Measurements from ENCODE around the gene CACNB4.
"Not testable (repeated sequence)": the region's sequence is repeated elsewhere in the genome, so short reads cannot be mapped to it uniquely, and the experiment has no call there.

The CACNB4 gene

GRCh38 chr2:151942540-151943205 is 156.2 kb downstream of the CACNB4 start:
- not testable (repeated sequence) for H3K4me1 ChIP-seq (ENCODE audit: control insufficient read depth, insufficient read depth, low read depth, low read length); H3K27ac ChIP-seq (ENCODE audit: low read length, poor library complexity, severe bottlenecking); H2BK12ac ChIP-seq (ENCODE audit: low read length in 2 of 2); H3K18ac ChIP-seq (ENCODE audit: low read depth in 1 of 2, low read length in 2 of 2); H3K36me3 ChIP-seq (ENCODE audit: control insufficient read depth in 1 of 2, insufficient read depth in 2 of 2, low read depth in 1 of 2, low read length in 2 of 2); H4K91ac ChIP-seq (ENCODE audit: low read length); H3K4me2 ChIP-seq (ENCODE audit: low read length, poor library complexity, severe bottlenecking); DNase-seq; H3K27me3 ChIP-seq (ENCODE audit: control insufficient read depth in 1 of 2, insufficient read depth in 1 of 2, low read length in 2 of 2); H3K4me3 ChIP-seq (ENCODE audit: insufficient read depth in 1 of 2, low read depth in 1 of 2, low read length in 2 of 2); H3K4ac ChIP-seq (ENCODE audit: low read depth in 1 of 2, low read length in 2 of 2); H2BK120ac ChIP-seq (ENCODE audit: low read depth, low read length); H3K23ac ChIP-seq (ENCODE audit: low read length in 2 of 2); H2AK5ac ChIP-seq (ENCODE audit: low read length, severe bottlenecking); H2BK5ac ChIP-seq (ENCODE audit: low read depth, low read length, poor library complexity, severe bottlenecking); H3K14ac ChIP-seq (ENCODE audit: low read length in 2 of 2); H3K9ac ChIP-seq (ENCODE audit: low read length); H3K9me3 ChIP-seq (ENCODE audit: control insufficient read depth, low read length); H3K79me1 ChIP-seq (replicated peaks; ENCODE audit: low read length, poor library complexity, severe bottlenecking); H4K8ac ChIP-seq (ENCODE audit: low read length); H2BK15ac ChIP-seq (ENCODE audit: low read depth, poor library complexity, severe bottlenecking); H2AFZ ChIP-seq (ENCODE audit: low read depth, low read length)
- 96% methylated on average over 6 of the region's 10 CpGs for WGBS

- Histone ChIP-seq H4K8ac (ENCODE audit: low read length) (no peak overlapping the region), H3K27ac (ENCODE audit: low read length, poor library complexity, severe bottlenecking) (no peak overlapping the region)
Observed at GRCh38 chr2:151937966-151938365, 160.9 kb downstream of the CACNB4 start.

GRCh38 chr2:151936626-151937025 is 162.2 kb downstream of the CACNB4 start:
- Histone ChIP-seq H2BK120ac (ENCODE audit: low read depth, low read length) (no peak overlapping the region), H3K14ac (ENCODE audit: low read length in 2 of 2) (no peak overlapping the region), H4K91ac (ENCODE audit: low read length) (no peak overlapping the region), H3K4me1 (ENCODE audit: control insufficient read depth, insufficient read depth, low read depth, low read length) (no peaks in the 10 kb centered on the region), H3K4me2 (ENCODE audit: low read length, poor library complexity, severe bottlenecking) (no peak overlapping the region), H3K18ac (ENCODE audit: low read depth in 1 of 2, low read length in 2 of 2) (no peak overlapping the region), H3K4ac (ENCODE audit: low read depth in 1 of 2, low read length in 2 of 2) (no peak overlapping the region), H3K23ac (ENCODE audit: low read length in 2 of 2) (no peak overlapping the region), H3K27me3 (ENCODE audit: control insufficient read depth in 1 of 2, insufficient read depth in 1 of 2, low read length in 2 of 2) (no peaks in the 10 kb centered on the region), H2BK15ac (ENCODE audit: low read depth, poor library complexity, severe bottlenecking) (no peak overlapping the region), H2BK5ac (ENCODE audit: low read depth, low read length, poor library complexity, severe bottlenecking) (no peak overlapping the region), H2AFZ (ENCODE audit: low read depth, low read length) (no peak overlapping the region), H3K36me3 (ENCODE audit: control insufficient read depth in 1 of 2, insufficient read depth in 2 of 2, low read depth in 1 of 2, low read length in 2 of 2) (no peaks in the 10 kb centered on the region), H3K9ac (ENCODE audit: low read length) (no peak overlapping the region), H3K27ac (ENCODE audit: low read length, poor library complexity, severe bottlenecking) (no peak overlapping the region), H2BK12ac (ENCODE audit: low read length in 2 of 2) (no peak overlapping the region), H3K9me3 (ENCODE audit: control insufficient read depth, low read length) (no peaks in the 10 kb centered on the region), H4K8ac (ENCODE audit: low read length) (no peak overlapping the region), H3K79me1 (replicated peaks; ENCODE audit: low read length, poor library complexity, severe bottlenecking) (no peaks in the 10 kb centered on the region), H2AK5ac (ENCODE audit: low read length, severe bottlenecking) (no peak overlapping the region), H3K4me3 (ENCODE audit: insufficient read depth in 1 of 2, low read depth in 1 of 2, low read length in 2 of 2) (no peak overlapping the region)
- no peak for DNase-seq
- WGBS: 61% methylated on average over 2 of the region's 4 CpGs

More at GRCh38 chr2:151937966-151938365, 160.9 kb downstream of the CACNB4 start:
- Histone ChIP-seq H3K4me1 (ENCODE audit: control insufficient read depth, insufficient read depth, low read depth, low read length) (no peaks in the 10 kb centered on the region), H3K18ac (ENCODE audit: low read depth in 1 of 2, low read length in 2 of 2) (no peak overlapping the region), H3K4me2 (ENCODE audit: low read length, poor library complexity, severe bottlenecking) (no peak overlapping the region), H3K14ac (ENCODE audit: low read length in 2 of 2) (no peak overlapping the region), H3K4me3 (ENCODE audit: insufficient read depth in 1 of 2, low read depth in 1 of 2, low read length in 2 of 2) (no peak overlapping the region), H3K9me3 (ENCODE audit: control insufficient read depth, low read length) (peaks cover 6% of the 10 kb centered on the region), H2AK5ac (ENCODE audit: low read length, severe bottlenecking) (no peak overlapping the region), H3K9ac (ENCODE audit: low read length) (no peak overlapping the region), H3K23ac (ENCODE audit: low read length in 2 of 2) (no peak overlapping the region), H3K4ac (ENCODE audit: low read depth in 1 of 2, low read length in 2 of 2) (no peak overlapping the region), H2BK15ac (ENCODE audit: low read depth, poor library complexity, severe bottlenecking) (no peak overlapping the region), H2BK12ac (ENCODE audit: low read length in 2 of 2) (no peak overlapping the region), H2AFZ (ENCODE audit: low read depth, low read length) (no peak overlapping the region), H3K79me1 (replicated peaks; ENCODE audit: low read length, poor library complexity, severe bottlenecking) (no peaks in the 10 kb centered on the region), H3K36me3 (ENCODE audit: control insufficient read depth in 1 of 2, insufficient read depth in 2 of 2, low read depth in 1 of 2, low read length in 2 of 2) (no peaks in the 10 kb centered on the region), H4K91ac (ENCODE audit: low read length) (no peak overlapping the region), H2BK5ac (ENCODE audit: low read depth, low read length, poor library complexity, severe bottlenecking) (no peak overlapping the region), H2BK120ac (ENCODE audit: low read depth, low read length) (no peak overlapping the region), H3K27me3 (ENCODE audit: control insufficient read depth in 1 of 2, insufficient read depth in 1 of 2, low read length in 2 of 2) (no peaks in the 10 kb centered on the region)
- no peak for DNase-seq

GRCh38 chr2:151933266-151933804 is 165.5 kb downstream of the CACNB4 start:
- no peak overlapping the region for H3K4me3 ChIP-seq (ENCODE audit: insufficient read depth in 1 of 2, low read depth in 1 of 2, low read length in 2 of 2)
- no peak overlapping the region for H3K18ac ChIP-seq (ENCODE audit: low read depth in 1 of 2, low read length in 2 of 2)
- H3K36me3 ChIP-seq (ENCODE audit: control insufficient read depth in 1 of 2, insufficient read depth in 2 of 2, low read depth in 1 of 2, low read length in 2 of 2): no peaks in the 10 kb centered on the region
- no peak for DNase-seq
- H3K79me1 ChIP-seq (replicated peaks; ENCODE audit: low read length, poor library complexity, severe bottlenecking): no peaks in the 10 kb centered on the region
- H3K27me3 ChIP-seq (ENCODE audit: control insufficient read depth in 1 of 2, insufficient read depth in 1 of 2, low read length in 2 of 2): peaks cover 0 to 4% of the 10 kb centered on the region in 2 experiments
- no peak overlapping the region for H4K8ac ChIP-seq (ENCODE audit: low read length)
- H3K9me3 ChIP-seq (ENCODE audit: control insufficient read depth, low read length): no peaks in the 10 kb centered on the region
- no peak overlapping the region for H2BK5ac ChIP-seq (ENCODE audit: low read depth, low read length, poor library complexity, severe bottlenecking)
- H2AK5ac ChIP-seq (ENCODE audit: low read length, severe bottlenecking): no peak overlapping the region
- H2AFZ ChIP-seq (ENCODE audit: low read depth, low read length): no peak overlapping the region
- H3K27ac ChIP-seq (ENCODE audit: low read length, poor library complexity, severe bottlenecking): no peak overlapping the region
- no peak overlapping the region for H3K4me2 ChIP-seq (ENCODE audit: low read length, poor library complexity, severe bottlenecking)
- H4K91ac ChIP-seq (ENCODE audit: low read length): no peak overlapping the region
- no peak overlapping the region for H3K4ac ChIP-seq (ENCODE audit: low read depth in 1 of 2, low read length in 2 of 2)
- no peak overlapping the region for H2BK15ac ChIP-seq (ENCODE audit: low read depth, poor library complexity, severe bottlenecking)
- H2BK12ac ChIP-seq (ENCODE audit: low read length in 2 of 2): no peak overlapping the region
- H3K14ac ChIP-seq (ENCODE audit: low read length in 2 of 2): no peak overlapping the region
- H2BK120ac ChIP-seq (ENCODE audit: low read depth, low read length): no peak overlapping the region
- no peak overlapping the region for H3K23ac ChIP-seq (ENCODE audit: low read length in 2 of 2)
- H3K9ac ChIP-seq (ENCODE audit: low read length): no peak overlapping the region
- H3K4me1 ChIP-seq (ENCODE audit: control insufficient read depth, insufficient read depth, low read depth, low read length): no peaks in the 10 kb centered on the region

Measured in mesenchymal stem cell (in vitro differentiated cells and primary cell).